Activated CD4-positive, alpha-beta memory T cell treated with anti-CD3 and anti-CD28 coated beads, Interleukin-2, amount 10 ng/mL, durations not matched to agents 7 days and 5 days (primary cell): ENCODE data around the gene GPSM1. TPM values are rescaled to one million over a fixed set of nuclear protein-coding genes. Genes with fewer than 3 reads are reported as not detected.
A peak's percentile ranks its signal among the peaks of the same experiment; 100 is the strongest.

Experiments
- CTCF ChIA-PET: fragments of 350-600 bp; sonication (Branson Sonifier 250); formaldehyde crosslinking; loops from one replicate; lab custom pipeline; 2021; ENCODE audit warnings: antibody characterized with exemption, inconsistent platforms; lab: Charles Lee
- POLR2A ChIA-PET: fragments of 350-600 bp; sonication (Branson Sonifier 250); formaldehyde crosslinking; loops from one replicate; lab custom pipeline; 2021; ENCODE audit warnings: antibody characterized with exemption; lab: Charles Lee
- DNase-seq: peaks from one replicate; pipeline ENCODE4 v3.0.0-alpha.2; 2020
- H3K27ac Mint-ChIP-seq: one replicate; pipeline ENCODE4 v1.8.0; 2021; ENCODE audit warnings: mild to moderate bottlenecking, mixed read lengths
- H3K27me3 Mint-ChIP-seq: one replicate; pipeline ENCODE4 v1.8.0; 2021; ENCODE audit warnings: mixed read lengths
- H3K36me3 Mint-ChIP-seq: one replicate; pipeline ENCODE4 v1.8.0; 2021; ENCODE audit warnings: low read depth, mixed read lengths
- H3K4me1 Mint-ChIP-seq: one replicate; pipeline ENCODE4 v1.8.0; 2021; ENCODE audit warnings: mixed read lengths
- H3K4me3 Mint-ChIP-seq: one replicate; pipeline ENCODE4 v1.8.0; 2021; ENCODE audit warnings: mild to moderate bottlenecking, mixed read lengths
- H3K9me3 Mint-ChIP-seq: one replicate; pipeline ENCODE4 v1.8.0; 2021; ENCODE audit warnings: mixed read lengths
- total RNA-seq, 2 experiments: library from RNA; stranded (reverse); gene quantifications; one replicate each; pipeline ENCODE4 v1.2.3, GENCODE V29; 2021

The GPSM1 gene
- total RNA-seq, 2 experiments from 2014 or later: 6.0 to 6.5 TPM

GRCh38 chr9:136355616-136356557 lies 28.5 kb downstream of the GPSM1 start:
- H3K36me3 Mint-ChIP-seq: no peaks in the 10 kb centered on the region
- H3K27me3 Mint-ChIP-seq: no peaks in the 10 kb centered on the region
- CTCF ChIA-PET: no interaction called here
- H3K27ac Mint-ChIP-seq: no peak overlapping the region
- DNase-seq: no peak
- POLR2A ChIA-PET: no interaction called here
- H3K4me3 Mint-ChIP-seq: no peak overlapping the region
- H3K4me1 Mint-ChIP-seq: no peaks in the 10 kb centered on the region
- H3K9me3 Mint-ChIP-seq: no peaks in the 10 kb centered on the region

GRCh38 chr9:136357202-136357725 lies 29.9 kb downstream of the GPSM1 start:
- Mint-ChIP-seq H3K9me3 (no peaks in the 10 kb centered on the region), H3K27ac (no peak overlapping the region), H3K4me3 (no peak overlapping the region), H3K36me3 (no peaks in the 10 kb centered on the region), H3K4me1 (no peaks in the 10 kb centered on the region), H3K27me3 (no peaks in the 10 kb centered on the region)
- CTCF ChIA-PET: no interaction called here
- POLR2A ChIA-PET: no interaction called here
- DNase-seq: no peak

GRCh38 chr9:136358016-136358415 lies 30.7 kb downstream of the GPSM1 start:
- Mint-ChIP-seq H3K36me3 (no peaks in the 10 kb centered on the region), H3K4me3 (no peak overlapping the region), H3K9me3 (no peaks in the 10 kb centered on the region), H3K27ac (no peak overlapping the region), H3K4me1 (peaks cover 6% of the 10 kb centered on the region), H3K27me3 (no peaks in the 10 kb centered on the region)
- DNase-seq: no peak
- POLR2A ChIA-PET: no interaction called here
- CTCF ChIA-PET: no interaction called here

- Mint-ChIP-seq H3K27me3 (no peaks in the 10 kb centered on the region), H3K4me3 (no peak overlapping the region), H3K9me3 (no peaks in the 10 kb centered on the region), H3K27ac (no peak overlapping the region), H3K4me1 (peaks cover 6% of the 10 kb centered on the region), H3K36me3 (no peaks in the 10 kb centered on the region)
- ChIA-PET CTCF (no interaction called here), POLR2A (no interaction called here)
- DNase-seq: no peak
Observed at GRCh38 chr9:136358888-136359287, 31.5 kb downstream of the GPSM1 start.

DNA sequence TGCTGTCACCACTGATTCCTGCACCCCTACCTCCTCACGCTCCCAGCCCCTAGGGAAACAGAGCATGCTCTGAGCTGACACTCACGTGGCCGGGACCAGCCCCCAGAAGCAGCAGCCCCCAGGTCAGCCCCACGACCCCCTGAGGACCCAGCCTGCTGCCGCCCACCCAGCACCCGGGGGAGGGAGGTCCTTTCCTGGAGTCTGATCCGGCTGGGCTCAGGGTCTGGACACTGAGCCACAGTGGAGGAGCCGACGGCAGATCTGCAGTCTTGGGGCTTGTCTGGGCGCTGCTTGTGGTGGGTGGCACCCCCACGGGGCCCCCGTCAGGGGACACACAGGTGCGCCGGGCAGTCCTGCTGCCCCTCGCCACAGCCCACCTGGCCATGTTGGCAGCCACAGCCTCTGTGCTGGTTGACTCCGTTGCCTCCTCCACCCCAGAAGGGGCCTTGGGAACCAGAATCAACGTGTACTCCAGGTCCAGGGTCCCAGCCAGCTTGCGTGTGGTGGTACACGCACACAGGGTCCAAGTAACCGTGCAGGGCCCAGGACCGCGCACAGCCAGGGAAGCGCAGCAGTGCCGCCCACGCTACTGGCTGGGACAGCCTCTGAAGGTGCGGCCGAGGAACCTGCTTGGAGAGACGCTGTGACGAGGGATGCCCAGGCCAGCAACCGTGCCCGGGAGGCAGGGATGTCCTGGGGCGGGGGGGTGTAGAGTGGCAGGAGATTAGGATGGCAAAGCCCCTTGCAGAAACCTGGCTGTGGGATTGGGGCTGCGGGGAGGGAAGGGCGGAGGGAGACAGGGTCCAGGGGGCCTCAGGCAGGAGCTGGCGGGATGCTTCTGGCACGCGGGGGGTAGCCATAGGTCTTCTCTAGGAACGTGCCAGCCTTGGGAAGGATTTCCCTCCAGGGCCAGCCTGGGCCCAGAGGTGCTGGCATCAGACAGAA lies 32.7 kb downstream of the GPSM1 start:
- no peak for DNase-seq
- no peaks in the 10 kb centered on the region for H3K9me3 Mint-ChIP-seq
- H3K4me1 Mint-ChIP-seq: peaks cover 6% of the 10 kb centered on the region
- H3K27ac Mint-ChIP-seq: no peak overlapping the region
- CTCF ChIA-PET: no interaction called here
- no peaks in the 10 kb centered on the region for H3K27me3 Mint-ChIP-seq
- POLR2A ChIA-PET: no interaction called here
- H3K4me3 Mint-ChIP-seq: no peak overlapping the region
- no peaks in the 10 kb centered on the region for H3K36me3 Mint-ChIP-seq

DNA sequence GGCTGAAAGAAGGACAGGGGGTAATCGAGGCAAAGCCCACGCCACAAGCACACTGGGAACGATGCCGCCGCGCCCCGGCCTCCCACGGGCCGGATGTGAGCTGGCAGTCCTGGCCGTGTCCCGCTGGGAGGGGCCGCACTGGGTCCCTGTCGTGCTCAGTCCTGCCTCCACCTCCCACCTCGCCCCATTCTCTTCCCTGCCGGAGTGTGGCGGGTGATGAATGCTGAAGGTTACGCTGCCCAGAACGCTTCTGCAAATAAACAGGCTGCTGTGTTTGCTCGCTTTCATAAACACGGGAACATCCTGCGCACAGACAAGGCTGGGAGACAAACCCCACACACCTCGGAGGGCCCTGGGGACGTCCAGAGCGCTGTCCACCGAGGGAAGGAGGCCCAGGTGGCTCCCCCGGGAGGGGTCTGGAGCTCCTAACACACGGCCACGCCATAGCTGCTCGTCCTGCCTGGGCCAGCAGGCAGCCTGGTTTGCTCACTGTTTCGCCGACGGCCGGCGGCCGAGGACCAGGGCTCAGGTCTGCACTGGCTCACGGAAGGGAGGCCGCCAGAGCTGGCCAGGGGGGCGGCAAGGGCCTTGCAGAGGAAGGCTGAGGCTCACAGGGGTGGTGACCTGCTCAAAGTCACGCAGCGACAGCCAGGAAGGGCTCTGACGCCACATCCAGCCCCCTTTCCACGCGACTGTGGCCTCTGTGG lies 33.9 kb downstream of the GPSM1 start:
- H3K27ac Mint-ChIP-seq: no peak overlapping the region
- H3K4me1 Mint-ChIP-seq: peaks cover 6% of the 10 kb centered on the region
- H3K4me3 Mint-ChIP-seq: no peak overlapping the region
- DNase-seq: no peak
- no peaks in the 10 kb centered on the region for H3K27me3 Mint-ChIP-seq
- ChIA-PET POLR2A (no interaction called here), CTCF (no interaction called here)
- H3K9me3 Mint-ChIP-seq: no peaks in the 10 kb centered on the region
- no peaks in the 10 kb centered on the region for H3K36me3 Mint-ChIP-seq

DNA sequence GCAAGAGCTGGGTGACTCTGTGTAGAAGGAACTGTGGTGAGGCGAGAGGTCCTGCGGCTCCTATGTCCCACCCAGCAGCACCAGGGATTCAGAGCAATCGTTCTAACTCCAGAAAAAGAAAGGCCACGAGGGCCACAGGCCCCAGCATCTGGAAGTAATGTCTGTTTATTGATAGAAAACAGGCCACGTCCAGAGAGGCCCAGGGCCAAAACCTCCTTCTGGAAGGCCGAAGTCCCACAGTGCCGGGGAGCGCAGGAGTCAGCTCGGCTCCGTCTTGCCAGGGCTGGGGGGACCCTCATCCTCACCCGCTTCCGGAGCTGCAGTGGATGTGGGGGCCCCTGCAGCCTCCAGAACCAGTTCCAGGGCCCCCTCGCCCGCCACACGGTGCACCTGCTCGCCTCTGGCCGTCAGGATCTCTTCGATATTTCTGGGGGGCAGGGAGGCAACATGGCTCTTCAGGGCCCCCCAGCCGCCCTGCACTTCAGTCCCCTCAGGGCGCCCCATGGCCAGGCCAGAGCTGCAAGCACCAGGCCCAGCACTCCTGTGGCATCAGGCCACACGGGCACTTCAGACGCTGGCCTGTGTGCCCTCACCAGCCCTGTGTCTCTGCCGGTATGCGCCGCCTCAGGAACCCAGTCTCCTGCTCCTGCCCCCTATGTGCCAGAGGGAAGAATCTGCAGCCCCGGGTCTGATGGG lies 34.6 kb downstream of the GPSM1 start:
- no peak overlapping the region for H3K4me3 Mint-ChIP-seq
- DNase-seq: no peak
- H3K9me3 Mint-ChIP-seq: no peaks in the 10 kb centered on the region

GRCh38 chr9:136362450-136362784 lies 35.1 kb downstream of the GPSM1 start:
- no peaks in the 10 kb centered on the region for H3K36me3 Mint-ChIP-seq
- peak overlapping the region; percentile 88 for H3K27ac Mint-ChIP-seq
- no peaks in the 10 kb centered on the region for H3K27me3 Mint-ChIP-seq
- peak overlapping the region; percentile 82 for H3K4me3 Mint-ChIP-seq
- ChIA-PET POLR2A (interaction anchor here (0.8 to 2.5 kb wide), 22 partner anchors 8 to 734 kb away, joined by 3 to 23 read pairs (median 5); partner anchors contain the start of genes ENTR1, GPSM1 and PMPCA), CTCF (interaction anchor here (0.7 to 2.9 kb wide), 11 partner anchors 9 to 368 kb away, joined by 3 to 31 read pairs (median 5); partner anchors contain the start of genes ENTR1, INPP5E and PMPCA)
- DNase-seq: no peak
- no peaks in the 10 kb centered on the region for H3K9me3 Mint-ChIP-seq
- H3K4me1 Mint-ChIP-seq: peaks cover 6% of the 10 kb centered on the region

More for the DNA sequence above, 34.6 kb downstream of the GPSM1 start:
- Mint-ChIP-seq H3K27me3 (no peaks in the 10 kb centered on the region), H3K27ac (no peak overlapping the region), H3K4me1 (peaks cover 6% of the 10 kb centered on the region), H3K36me3 (no peaks in the 10 kb centered on the region)
- ChIA-PET POLR2A (interaction anchor here (1.0 to 2.5 kb wide), 5 partner anchors 13 to 172 kb away, joined by 3 to 23 read pairs (median 10); partner anchors contain the start of genes ENTR1 and PMPCA), CTCF (interaction anchor here (2.9 kb wide), 1 partner anchor 40 kb away, joined by 31 read pairs; no protein-coding TSS in a partner anchor)

DNA sequence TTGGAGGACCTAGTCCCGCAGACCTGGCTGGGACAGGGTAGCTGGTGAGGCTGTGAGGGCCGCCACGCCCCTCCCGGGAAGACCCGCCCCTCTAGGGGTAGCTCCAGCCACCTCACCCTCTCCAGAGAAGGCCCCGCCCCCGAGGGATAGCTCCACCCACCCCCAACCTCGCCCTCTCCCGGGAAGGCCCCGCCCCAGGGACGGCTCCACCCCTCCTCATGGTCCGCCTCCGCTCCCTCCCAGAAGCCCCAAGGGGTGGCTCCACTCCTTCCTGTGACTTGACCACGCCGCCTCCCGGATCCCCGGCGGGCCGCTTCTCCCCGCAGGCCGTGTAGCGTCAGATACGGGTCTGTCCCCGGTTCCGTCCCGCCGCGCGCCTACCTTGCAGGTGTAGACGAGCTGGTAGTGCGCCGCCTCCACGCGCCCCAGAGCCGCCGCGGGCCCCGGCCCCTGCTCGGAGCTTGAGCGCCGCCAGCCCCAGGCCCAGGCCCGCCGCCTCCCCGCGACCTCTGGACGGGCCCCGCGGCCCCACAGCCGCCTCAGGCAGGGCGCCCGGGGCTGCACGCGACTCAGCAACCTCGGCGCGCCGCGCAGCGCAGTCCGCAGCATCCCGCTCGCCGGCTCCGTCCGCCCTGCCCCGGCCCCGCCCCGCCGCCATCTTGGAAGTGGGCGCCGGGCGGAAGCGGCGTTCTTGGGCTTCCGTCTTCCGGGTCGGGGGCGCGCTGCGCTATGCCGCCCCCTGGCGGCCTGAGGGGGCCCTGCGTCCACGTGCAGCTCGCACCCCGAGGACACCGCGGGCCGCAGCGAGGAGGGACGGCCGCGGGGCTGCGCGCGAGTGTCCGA lies 36.0 kb downstream of the GPSM1 start, which contains the start of gene DNLZ:
Gene DNLZ (minus strand): TSS at position 639 of the 843 bp plus-strand sequence. CDS start 30 bp downstream, at position 609.
- no peaks in the 10 kb centered on the region for H3K27me3 Mint-ChIP-seq
- ChIA-PET POLR2A (interaction anchor here (0.8 to 2.5 kb wide), 28 partner anchors 9 to 733 kb away, joined by 3 to 23 read pairs (median 4); partner anchors contain the start of genes CAMSAP1, ENTR1, GPSM1 and PMPCA), CTCF (interaction anchor here (0.7 to 2.9 kb wide), 13 partner anchors 9 to 367 kb away, joined by 3 to 31 read pairs (median 4); partner anchors contain the start of genes ENTR1, INPP5E and PMPCA)
- no peaks in the 10 kb centered on the region for H3K36me3 Mint-ChIP-seq
- H3K9me3 Mint-ChIP-seq: no peaks in the 10 kb centered on the region
- peak; percentile 96 for DNase-seq
- peak within 1 kb of the TSS; percentile 88 for H3K27ac Mint-ChIP-seq
- peak within 1 kb of the TSS; percentile 82 for H3K4me3 Mint-ChIP-seq
- H3K4me1 Mint-ChIP-seq: peaks cover 6% of the 10 kb centered on the region

GRCh38 chr9:136363949-136364748 lies 36.8 kb downstream of the GPSM1 start:
- DNase-seq: no peak
- Mint-ChIP-seq H3K27ac (no peak overlapping the region), H3K27me3 (no peaks in the 10 kb centered on the region), H3K36me3 (no peaks in the 10 kb centered on the region), H3K4me1 (peaks cover 6% of the 10 kb centered on the region), H3K9me3 (no peaks in the 10 kb centered on the region), H3K4me3 (peak overlapping the region; percentile 82)
- CTCF ChIA-PET: interaction anchor here (1.0 to 2.9 kb wide), 6 partner anchors 8 to 366 kb away, joined by 3 to 31 read pairs (median 6); partner anchors contain the start of genes ENTR1 and PMPCA
- POLR2A ChIA-PET: interaction anchor here (0.9 to 2.5 kb wide), 24 partner anchors 10 to 732 kb away, joined by 3 to 23 read pairs (median 4); partner anchors contain the start of genes CAMSAP1, ENTR1, PMPCA and SNAPC4
